GM13976 (cell line): ENCODE data around the gene PLPPR3.

Experiments
- DNase-seq: peaks from one replicate; pipeline ENCODE4 v3.0.0; 2012; ENCODE audit warnings: low spot score
- in situ Hi-C: fragments of 300-500 bp; cut with MboI; formaldehyde crosslinking; loops from one replicate; pipeline ENCODE4 v1.12.0; 2022; ENCODE audit warnings: low sequenced_read_pairs, mixed read lengths, inconsistent platforms; ENCODE audit not compliant: unreplicated experiment
- TF ChIP-seq, protein P1 (sequence below): IDR thresholded peaks from 2 replicates; pipeline ENCODE4 v1.5.1; 2012; ENCODE audit warnings: borderline replicate concordance, mild to moderate bottlenecking; ENCODE audit not compliant: insufficient read depth; ENCODE audit errors: extremely low read depth, missing control alignments, control extremely low read depth

Gene PLPPR3

GRCh38 chr19:812049-812746 is 9.6 kb downstream of the PLPPR3 start:
- TF ChIP-seq, protein P1, sequence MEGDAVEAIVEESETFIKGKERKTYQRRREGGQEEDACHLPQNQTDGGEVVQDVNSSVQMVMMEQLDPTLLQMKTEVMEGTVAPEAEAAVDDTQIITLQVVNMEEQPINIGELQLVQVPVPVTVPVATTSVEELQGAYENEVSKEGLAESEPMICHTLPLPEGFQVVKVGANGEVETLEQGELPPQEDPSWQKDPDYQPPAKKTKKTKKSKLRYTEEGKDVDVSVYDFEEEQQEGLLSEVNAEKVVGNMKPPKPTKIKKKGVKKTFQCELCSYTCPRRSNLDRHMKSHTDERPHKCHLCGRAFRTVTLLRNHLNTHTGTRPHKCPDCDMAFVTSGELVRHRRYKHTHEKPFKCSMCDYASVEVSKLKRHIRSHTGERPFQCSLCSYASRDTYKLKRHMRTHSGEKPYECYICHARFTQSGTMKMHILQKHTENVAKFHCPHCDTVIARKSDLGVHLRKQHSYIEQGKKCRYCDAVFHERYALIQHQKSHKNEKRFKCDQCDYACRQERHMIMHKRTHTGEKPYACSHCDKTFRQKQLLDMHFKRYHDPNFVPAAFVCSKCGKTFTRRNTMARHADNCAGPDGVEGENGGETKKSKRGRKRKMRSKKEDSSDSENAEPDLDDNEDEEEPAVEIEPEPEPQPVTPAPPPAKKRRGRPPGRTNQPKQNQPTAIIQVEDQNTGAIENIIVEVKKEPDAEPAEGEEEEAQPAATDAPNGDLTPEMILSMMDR, result no peak
- in situ Hi-C loops, result no loop called here
- no peak for DNase-seq

DNA sequence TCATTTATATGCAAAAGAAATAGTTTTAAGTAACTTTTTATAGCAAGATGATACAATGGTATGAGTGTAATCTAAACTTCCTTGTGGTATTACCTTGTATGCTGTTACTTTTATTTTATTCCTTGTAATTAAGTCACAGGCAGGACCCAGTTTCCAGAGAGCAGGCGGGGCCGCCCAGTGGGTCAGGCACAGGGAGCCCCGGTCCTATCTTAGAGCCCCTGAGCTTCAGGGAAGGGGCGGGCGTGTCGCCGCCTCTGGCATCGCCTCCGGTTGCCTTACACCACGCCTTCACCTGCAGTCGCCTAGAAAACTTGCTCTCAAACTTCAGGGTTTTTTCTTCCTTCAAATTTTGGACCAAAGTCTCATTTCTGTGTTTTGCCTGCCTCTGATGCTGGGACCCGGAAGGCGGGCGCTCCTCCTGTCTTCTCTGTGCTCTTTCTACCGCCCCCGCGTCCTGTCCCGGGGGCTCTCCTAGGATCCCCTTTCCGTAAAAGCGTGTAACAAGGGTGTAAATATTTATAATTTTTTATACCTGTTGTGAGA is 10.2 kb downstream of the PLPPR3 start:
- no peak for DNase-seq
- in situ Hi-C loops, result no loop called here
- TF ChIP-seq, protein P1, result no peak

GRCh38 chr19:810883-811489 is 10.8 kb downstream of the PLPPR3 start:
- TF ChIP-seq, protein P1, result no peak
- in situ Hi-C loops, result no loop called here
- DNase-seq, result no peak

DNA sequence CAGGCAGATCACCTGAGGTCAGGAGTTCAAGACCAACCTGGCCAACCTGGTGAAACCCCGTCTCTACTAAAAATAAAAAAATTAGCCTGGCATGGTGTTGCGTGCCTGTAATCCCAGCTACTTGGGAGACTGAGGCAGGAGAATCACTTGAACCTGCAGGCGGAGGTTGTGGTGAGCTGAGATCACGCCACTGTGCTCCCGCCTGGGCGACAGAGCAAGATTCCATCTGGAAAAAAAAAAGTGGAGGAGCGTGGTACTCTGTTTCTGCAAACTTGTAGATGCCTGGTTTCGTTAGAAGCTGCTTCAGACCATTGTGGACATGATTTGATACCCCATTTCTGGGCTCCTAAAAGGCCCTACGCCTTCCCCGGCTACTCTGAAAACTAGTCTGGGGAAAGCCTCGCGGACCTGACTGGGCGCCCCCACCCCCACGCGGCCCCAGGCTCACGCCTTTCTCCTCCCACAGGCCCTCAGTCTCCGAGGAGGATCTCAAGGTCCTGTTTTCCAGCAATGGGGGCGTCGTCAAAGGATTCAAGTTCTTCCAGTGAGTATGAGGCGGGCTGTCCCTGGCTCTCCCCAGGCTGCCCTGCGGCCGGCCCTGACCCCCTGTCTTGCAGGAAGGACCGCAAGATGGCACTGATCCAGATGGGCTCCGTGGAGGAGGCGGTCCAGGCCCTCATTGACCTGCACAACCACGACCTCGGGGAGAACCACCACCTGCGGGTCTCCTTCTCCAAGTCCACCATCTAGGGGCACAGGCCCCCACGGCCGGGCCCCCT is 11.5 kb downstream of the PLPPR3 start:
- in situ Hi-C loops, result no loop called here
- TF ChIP-seq, protein P1, result no peak
- no peak for DNase-seq

DNA sequence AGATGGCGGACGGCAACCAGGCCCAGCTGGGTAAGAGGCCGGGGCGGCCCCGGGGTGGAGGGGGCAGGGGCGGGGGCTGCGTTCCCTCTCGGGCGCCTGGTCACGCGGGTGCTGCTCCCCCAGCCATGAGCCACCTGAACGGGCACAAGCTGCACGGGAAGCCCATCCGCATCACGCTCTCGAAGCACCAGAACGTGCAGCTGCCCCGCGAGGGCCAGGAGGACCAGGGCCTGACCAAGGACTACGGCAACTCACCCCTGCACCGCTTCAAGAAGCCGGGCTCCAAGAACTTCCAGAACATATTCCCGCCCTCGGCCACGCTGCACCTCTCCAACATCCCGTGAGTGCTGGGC is 13.4 kb downstream of the PLPPR3 start:
- TF ChIP-seq, protein P1, result no peak

GRCh38 chr19:807627-808422 is 13.9 kb downstream of the PLPPR3 start:
- no peak for DNase-seq
- in situ Hi-C loops, result no loop called here
- TF ChIP-seq, protein P1, result no peak

More for the DNA sequence above, 13.4 kb downstream of the PLPPR3 start:
- DNase-seq, result no peak
- in situ Hi-C loops, result no loop called here
